ENCODE results near the gene PALD1. TPM values are rescaled to one million over a fixed set of nuclear protein-coding genes. Genes with fewer than 3 reads are reported as not detected.
"Not testable (repeated sequence)": the region's sequence is repeated elsewhere in the genome, so short reads cannot be mapped to it uniquely, and the experiment has no call there.

Gene PALD1
- total RNA-seq, 1 donor from 2014 or later = 197 TPM

DNA sequence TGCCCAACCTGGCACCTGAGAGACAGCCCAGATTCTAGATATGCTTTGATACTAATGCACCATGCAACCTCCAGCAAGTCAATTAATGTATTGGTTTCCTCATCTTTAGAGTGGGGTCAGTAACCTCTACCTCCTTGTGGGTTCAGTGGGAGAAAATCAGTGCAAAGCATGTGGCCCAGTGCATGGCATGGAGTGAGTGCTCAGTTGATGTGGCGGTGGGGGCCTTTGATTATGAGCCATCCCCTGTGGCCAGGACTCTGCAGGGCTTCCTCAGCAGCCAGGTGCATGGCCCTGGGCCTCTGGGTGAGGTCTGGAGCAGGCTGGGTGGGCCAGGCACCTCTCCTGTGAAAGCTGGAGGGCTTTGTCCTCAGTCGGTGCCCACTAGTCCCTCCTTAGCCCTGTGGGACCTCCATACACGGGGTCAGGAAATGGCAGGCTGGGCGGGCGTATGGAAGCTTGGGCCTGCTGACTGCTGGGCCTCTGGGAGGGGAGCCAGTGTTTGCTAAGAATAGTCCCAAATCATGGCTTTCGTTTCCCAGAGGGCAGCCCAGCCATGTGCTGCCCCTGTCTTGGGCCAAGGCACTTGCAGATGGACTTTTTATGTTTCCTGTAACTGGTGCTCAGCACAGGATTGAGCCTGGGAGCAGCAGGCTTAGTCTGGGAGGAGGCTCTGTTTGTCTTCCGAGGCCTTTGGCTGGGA lies 3.4 kb downstream of the PALD1 start:
- DNase-seq (ENCODE audit: extremely low read depth, low read depth, low spot score) = no peak

- DNase-seq (ENCODE audit: extremely low read depth, low read depth, low spot score) = no peak
Measured at GRCh38 chr10:70482982-70483760, 4.6 kb downstream of the PALD1 start.

DNA sequence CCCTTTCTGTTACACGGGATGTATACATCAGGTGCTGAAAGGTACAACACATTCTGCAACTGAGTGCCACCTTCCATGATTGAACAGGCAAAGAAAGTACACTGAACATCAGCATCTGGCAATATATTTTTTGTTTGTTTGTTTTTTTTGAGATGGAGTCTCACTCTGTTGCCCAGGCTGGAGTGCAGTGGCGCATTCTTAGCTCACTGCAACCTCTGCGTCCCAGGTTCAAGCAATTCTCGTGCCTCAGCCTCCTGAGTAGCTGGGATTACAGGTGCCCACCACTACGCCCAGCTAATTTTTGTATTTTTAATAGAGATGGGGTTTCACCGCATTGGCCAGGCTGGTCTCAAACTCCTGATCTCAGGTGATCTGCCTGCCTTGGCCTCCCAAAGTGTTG lies 5.3 kb downstream of the PALD1 start:
- DNase-seq (ENCODE audit: extremely low read depth, low read depth, low spot score) = not testable (repeated sequence)

GRCh38 chr10:70487824-70488223 lies 9.3 kb downstream of the PALD1 start:
- no peak for DNase-seq (ENCODE audit: extremely low read depth, low read depth, low spot score)

DNA sequence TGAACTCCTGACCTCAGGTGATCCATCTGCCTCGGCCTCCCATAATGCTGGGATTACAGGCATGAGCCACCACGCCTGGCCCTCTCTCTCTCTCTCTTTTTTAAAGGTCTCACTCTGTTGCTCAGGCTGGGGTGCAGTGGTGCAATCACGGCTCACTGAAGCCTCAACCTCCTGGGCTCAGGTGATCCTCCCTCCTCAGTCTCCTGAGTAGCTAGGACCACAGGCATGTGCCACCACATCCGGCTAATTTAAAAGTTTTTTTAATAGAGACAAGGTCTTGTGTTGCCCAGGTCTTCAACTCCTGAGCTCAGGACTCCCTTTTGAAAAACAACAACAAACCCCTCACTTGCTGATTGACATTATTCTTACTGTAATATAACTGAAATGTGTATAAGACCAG lies 11.6 kb downstream of the PALD1 start:
- no peak for DNase-seq (ENCODE audit: extremely low read depth, low read depth, low spot score)

GRCh38 chr10:70491614-70492013 lies 13.0 kb downstream of the PALD1 start:
- no peak for DNase-seq (ENCODE audit: extremely low read depth, low read depth, low spot score)

- DNase-seq (ENCODE audit: extremely low read depth, low read depth, low spot score) = no peak
Measured at GRCh38 chr10:70492786-70493659, 14.5 kb downstream of the PALD1 start.

GRCh38 chr10:70493660-70494234 lies 15.2 kb downstream of the PALD1 start:
- DNase-seq (ENCODE audit: extremely low read depth, low read depth, low spot score) = no peak

GRCh38 chr10:70494536-70494935 lies 16.0 kb downstream of the PALD1 start:
- no peak for DNase-seq (ENCODE audit: extremely low read depth, low read depth, low spot score)

- DNase-seq (ENCODE audit: extremely low read depth, low read depth, low spot score) = no peak
Measured at GRCh38 chr10:70494966-70495365, 16.4 kb downstream of the PALD1 start.

DNA sequence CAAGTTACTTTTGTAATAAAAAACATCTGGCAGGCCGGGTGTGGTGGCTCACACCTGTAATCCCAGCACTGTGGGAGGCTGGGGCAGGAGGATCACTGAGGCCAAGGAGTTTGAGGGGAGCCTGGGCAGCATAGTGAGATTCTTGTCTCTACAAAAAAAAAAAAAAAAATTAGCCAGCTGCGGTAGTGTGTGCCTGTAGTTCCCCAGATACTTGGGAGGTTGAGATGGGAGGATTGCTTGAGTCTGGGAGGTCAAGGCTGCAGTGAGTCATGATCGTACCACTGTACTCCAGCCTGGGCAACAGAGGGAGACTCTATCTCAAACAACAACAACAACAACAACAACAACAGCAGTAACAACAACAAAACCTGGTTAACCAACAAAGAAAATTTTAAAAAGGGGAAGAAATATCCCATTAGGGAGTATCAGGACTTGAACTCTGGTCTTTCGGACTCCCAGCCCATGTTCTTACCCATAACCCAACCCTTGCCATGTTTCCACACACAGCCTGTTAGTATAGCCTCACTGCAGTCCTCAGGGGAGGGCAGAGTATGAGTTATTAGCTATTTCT lies 17.2 kb downstream of the PALD1 start:
- no peak for DNase-seq (ENCODE audit: extremely low read depth, low read depth, low spot score)

DNA sequence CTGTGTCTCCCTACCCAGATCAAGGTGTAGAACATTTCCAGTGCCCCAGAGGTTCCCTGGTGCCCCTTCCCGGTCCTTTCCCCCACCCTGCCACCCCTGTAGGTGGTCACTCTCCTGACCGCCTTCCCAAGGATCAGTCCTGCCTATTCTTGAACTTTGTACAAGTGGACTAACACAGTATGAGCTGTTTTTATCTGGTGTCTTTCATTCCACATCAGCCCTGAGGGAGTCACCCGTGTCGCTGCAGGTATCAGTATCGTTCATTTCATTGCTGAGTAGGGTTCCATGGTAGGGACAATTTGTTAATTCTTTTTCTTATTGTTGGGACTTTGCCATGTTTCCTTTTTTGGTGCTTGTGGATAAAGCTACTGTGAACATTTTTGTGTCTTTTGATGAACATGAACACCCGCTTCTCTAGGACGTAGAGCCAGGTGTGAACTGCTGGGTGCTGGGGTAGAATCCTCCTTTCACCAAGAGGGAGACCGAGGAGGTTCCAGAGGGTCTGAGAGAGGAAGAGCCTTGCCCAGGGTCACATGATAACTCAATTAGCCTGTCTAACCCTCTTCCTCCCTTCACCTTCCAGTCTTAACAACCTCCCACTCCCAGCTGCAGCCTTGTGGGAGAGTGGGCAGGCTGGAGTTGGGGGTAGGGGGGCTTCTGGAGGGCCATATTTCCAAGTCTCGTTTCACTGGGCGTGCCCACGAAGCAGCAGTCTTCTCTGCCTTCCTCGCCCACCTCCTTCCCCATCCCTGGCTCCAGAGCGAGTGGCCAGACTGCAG lies 18.0 kb downstream of the PALD1 start:
- no peak for DNase-seq (ENCODE audit: extremely low read depth, low read depth, low spot score)

DNA sequence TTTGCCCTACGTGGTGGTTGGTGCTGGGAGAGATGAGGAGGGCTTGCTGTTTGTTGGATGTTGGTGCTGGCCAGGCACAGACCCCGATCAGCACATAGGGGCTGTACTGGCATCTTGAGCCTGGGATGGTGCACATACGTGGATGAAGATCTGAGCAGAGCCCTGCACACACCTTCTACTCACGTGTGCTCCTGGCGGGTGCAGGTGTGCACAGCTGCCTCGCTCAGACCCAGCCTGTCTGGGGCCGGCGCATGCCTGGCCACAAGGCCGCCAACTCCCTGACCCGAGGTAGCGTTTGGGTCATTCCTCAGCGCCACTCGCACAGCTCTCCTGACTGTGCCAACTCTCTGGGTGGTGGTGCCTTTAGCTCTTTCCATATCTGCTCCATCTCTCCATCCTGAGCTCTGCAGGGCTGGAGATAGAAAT lies 18.6 kb downstream of the PALD1 start:
- no peak for DNase-seq (ENCODE audit: extremely low read depth, low read depth, low spot score)

GRCh38 chr10:70498970-70499835 lies 20.6 kb downstream of the PALD1 start:
- no peak for DNase-seq (ENCODE audit: extremely low read depth, low read depth, low spot score)

- DNase-seq (ENCODE audit: extremely low read depth, low read depth, low spot score) = no peak
Measured at GRCh38 chr10:70499836-70500167, 21.2 kb downstream of the PALD1 start.

- no peak for DNase-seq (ENCODE audit: extremely low read depth, low read depth, low spot score)
Measured at GRCh38 chr10:70500368-70500767, 21.8 kb downstream of the PALD1 start.

DNA sequence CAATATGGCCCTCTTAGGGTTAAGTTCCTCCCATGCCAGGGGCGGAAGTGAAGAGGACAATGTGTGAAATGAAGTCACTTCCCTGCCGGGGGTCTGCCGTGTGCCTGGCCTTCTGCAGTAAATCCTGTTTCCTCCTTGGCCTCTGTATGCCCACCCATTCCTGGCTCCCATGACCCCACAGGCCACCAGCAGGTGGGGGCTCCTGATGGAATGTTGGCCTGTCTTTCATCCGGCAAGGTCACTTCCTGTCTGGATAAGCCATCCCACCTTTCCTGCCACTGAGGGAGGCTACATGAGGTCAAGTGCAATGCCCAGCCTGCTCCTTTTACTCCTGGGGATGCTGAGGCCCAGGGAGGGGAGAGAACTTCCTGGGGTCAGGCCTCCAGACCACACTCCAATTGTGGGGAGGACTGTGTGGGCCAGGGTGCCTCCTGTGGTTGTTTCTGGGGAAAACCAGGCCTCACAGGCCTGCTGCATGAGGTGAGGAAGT lies 22.3 kb downstream of the PALD1 start:
- peak; percentile 48 for DNase-seq (ENCODE audit: extremely low read depth, low read depth, low spot score)

- DNase-seq (ENCODE audit: extremely low read depth, low read depth, low spot score) = no peak
Measured at GRCh38 chr10:70502406-70502805, 23.8 kb downstream of the PALD1 start.

- no peak for DNase-seq (ENCODE audit: extremely low read depth, low read depth, low spot score)
Measured at GRCh38 chr10:70503776-70504175, 25.2 kb downstream of the PALD1 start.
